ENCODE measurements around the gene IFI27L2.

DNA sequence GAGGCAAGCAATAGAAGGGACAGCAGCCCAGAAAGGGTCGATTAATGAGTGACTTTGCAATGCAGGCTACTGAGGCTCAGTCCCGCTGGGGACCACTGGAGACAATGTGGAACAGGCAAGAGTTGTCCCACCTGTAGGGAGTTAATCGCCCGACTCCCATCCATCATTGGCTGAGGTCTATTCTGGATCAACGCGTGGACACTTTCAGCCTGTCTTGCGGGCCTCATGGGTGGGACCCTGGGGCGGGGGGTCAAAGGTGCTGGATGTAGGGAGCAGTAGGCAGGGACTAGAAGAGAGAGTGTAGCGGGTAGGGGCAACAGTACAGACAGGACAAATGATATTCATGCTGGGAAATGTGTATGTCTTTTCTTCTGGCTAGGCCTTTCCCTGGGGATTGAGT is 6.1 kb downstream of the IFI27L2 start:
- TF ChIP-seq, protein P1, sequence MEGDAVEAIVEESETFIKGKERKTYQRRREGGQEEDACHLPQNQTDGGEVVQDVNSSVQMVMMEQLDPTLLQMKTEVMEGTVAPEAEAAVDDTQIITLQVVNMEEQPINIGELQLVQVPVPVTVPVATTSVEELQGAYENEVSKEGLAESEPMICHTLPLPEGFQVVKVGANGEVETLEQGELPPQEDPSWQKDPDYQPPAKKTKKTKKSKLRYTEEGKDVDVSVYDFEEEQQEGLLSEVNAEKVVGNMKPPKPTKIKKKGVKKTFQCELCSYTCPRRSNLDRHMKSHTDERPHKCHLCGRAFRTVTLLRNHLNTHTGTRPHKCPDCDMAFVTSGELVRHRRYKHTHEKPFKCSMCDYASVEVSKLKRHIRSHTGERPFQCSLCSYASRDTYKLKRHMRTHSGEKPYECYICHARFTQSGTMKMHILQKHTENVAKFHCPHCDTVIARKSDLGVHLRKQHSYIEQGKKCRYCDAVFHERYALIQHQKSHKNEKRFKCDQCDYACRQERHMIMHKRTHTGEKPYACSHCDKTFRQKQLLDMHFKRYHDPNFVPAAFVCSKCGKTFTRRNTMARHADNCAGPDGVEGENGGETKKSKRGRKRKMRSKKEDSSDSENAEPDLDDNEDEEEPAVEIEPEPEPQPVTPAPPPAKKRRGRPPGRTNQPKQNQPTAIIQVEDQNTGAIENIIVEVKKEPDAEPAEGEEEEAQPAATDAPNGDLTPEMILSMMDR (conservative IDR thresholded peaks at IDR 0.05; ENCODE audit: low read depth, low read length) = no peak
- TF ChIP-seq EZH2 (IDR thresholded peaks at IDR 0.05; ENCODE audit: borderline replicate concordance, low read depth, low read length, poor library complexity, severe bottlenecking) = no peak

Data from A673 (cell line).